Activated CD8-positive, alpha-beta memory T cell treated with anti-CD3 and anti-CD28 coated beads for 4 hours (primary cell): ENCODE results near the gene PITPNC1.
"Not testable (repeated sequence)": the region's sequence is repeated elsewhere in the genome, so short reads cannot be mapped to it uniquely, and the experiment has no call there.

Experiments
- DNase-seq, 2 donors: peaks; one replicate each; pipeline ENCODE4 v3.0.0-alpha.2; 2020; ENCODE audit warnings: low read depth in 2 of 2

Gene PITPNC1

GRCh38 chr17:67680445-67681224, 303.6 kb downstream of the PITPNC1 start:
- no peak for DNase-seq

- DNase-seq = no peak
Measured at GRCh38 chr17:67682196-67682595, 305.1 kb downstream of the PITPNC1 start.

- DNase-seq = no peak
Measured at GRCh38 chr17:67685351-67685750, 308.3 kb downstream of the PITPNC1 start.

- no peak for DNase-seq
Measured at GRCh38 chr17:67686241-67686640, 309.2 kb downstream of the PITPNC1 start.

- no peak for DNase-seq
Measured at GRCh38 chr17:67687511-67687910, 310.4 kb downstream of the PITPNC1 start.

- peak; percentile 1 to 10 for DNase-seq
Measured at GRCh38 chr17:67689534-67690177, 312.6 kb downstream of the PITPNC1 start.

GRCh38 chr17:67693811-67694210, 316.7 kb downstream of the PITPNC1 start:
- no peak for DNase-seq

- no peak for DNase-seq
Measured at GRCh38 chr17:67696347-67696746, 319.3 kb downstream of the PITPNC1 start.

GRCh38 chr17:67696853-67697498, 319.9 kb downstream of the PITPNC1 start:
- DNase-seq = no peak

GRCh38 chr17:67700037-67700724, 323.1 kb downstream of the PITPNC1 start:
- no peak for DNase-seq

GRCh38 chr17:67700725-67701119, 323.6 kb downstream of the PITPNC1 start:
- DNase-seq = no peak

- not testable (repeated sequence) for DNase-seq
Measured at GRCh38 chr17:67702861-67703260, 325.8 kb downstream of the PITPNC1 start.

- DNase-seq = no peak
Measured at GRCh38 chr17:67707442-67707841, 330.4 kb downstream of the PITPNC1 start.

- DNase-seq = no peak
Measured at GRCh38 chr17:67708378-67708777, 331.3 kb downstream of the PITPNC1 start.

GRCh38 chr17:67711916-67712315, 334.8 kb downstream of the PITPNC1 start:
- DNase-seq = no peak

- DNase-seq = no peak
Measured at GRCh38 chr17:67712375-67712774, 335.3 kb downstream of the PITPNC1 start.

GRCh38 chr17:67713169-67713568, 336.1 kb downstream of the PITPNC1 start:
- no peak for DNase-seq

GRCh38 chr17:67716405-67716798, 339.3 kb downstream of the PITPNC1 start:
- no peak for DNase-seq

GRCh38 chr17:67717192-67717623, 340.1 kb downstream of the PITPNC1 start:
- DNase-seq = no peak

- DNase-seq = peak; percentile 99
Measured at GRCh38 chr17:67717624-67718324, 340.7 kb downstream of the PITPNC1 start, which contains the start of gene NOL11. TSS of gene NOL11 (plus strand) at chr17:67717936. CDS start at chr17:67717948, 12 bp downstream.

GRCh38 chr17:67718325-67718941, 341.4 kb downstream of the PITPNC1 start:
- peak; percentile 3 to 4 for DNase-seq
